ENCODE data around the gene MEOX2.

MEOX2 gene

GRCh38 chr7:15607529-15608210, 78.8 kb downstream of the MEOX2 start:
- DNase-seq, result no peak

GRCh38 chr7:15606561-15606960, 79.9 kb downstream of the MEOX2 start:
- no peak for DNase-seq

GRCh38 chr7:15604166-15604565, 82.3 kb downstream of the MEOX2 start:
- no peak for DNase-seq

GRCh38 chr7:15603124-15603523, 83.4 kb downstream of the MEOX2 start:
- no peak for DNase-seq

GRCh38 chr7:15602236-15602635, 84.2 kb downstream of the MEOX2 start:
- DNase-seq, result no peak

- DNase-seq, result no peak
These were observed 85.3 kb downstream of the MEOX2 start for GRCh38 chr7:15601175-15601574.

GRCh38 chr7:15600298-15600697, 86.2 kb downstream of the MEOX2 start:
- DNase-seq, result no peak

GRCh38 chr7:15594461-15594860, 92.0 kb downstream of the MEOX2 start:
- no peak for DNase-seq

- no peak for DNase-seq
These were observed 93.1 kb downstream of the MEOX2 start for GRCh38 chr7:15593382-15593781.

- no peak for DNase-seq
These were observed 100.2 kb downstream of the MEOX2 start for GRCh38 chr7:15586266-15586665.

GRCh38 chr7:15584575-15584974, 101.9 kb downstream of the MEOX2 start:
- no peak for DNase-seq

- no peak for DNase-seq
These were observed 103.7 kb downstream of the MEOX2 start for GRCh38 chr7:15582773-15583172.

- DNase-seq, result no peak
These were observed 105.0 kb downstream of the MEOX2 start for GRCh38 chr7:15581352-15581951.

GRCh38 chr7:15580604-15581351, 105.7 kb downstream of the MEOX2 start:
- DNase-seq, result no peak

GRCh38 chr7:15577600-15577999, 108.9 kb downstream of the MEOX2 start:
- no peak for DNase-seq

GRCh38 chr7:15571301-15571878, 115.1 kb downstream of the MEOX2 start:
- no peak for DNase-seq

- no peak for DNase-seq
These were observed 118.8 kb downstream of the MEOX2 start for GRCh38 chr7:15567652-15568051.

- no peak for DNase-seq
These were observed 119.4 kb downstream of the MEOX2 start for GRCh38 chr7:15567036-15567435.

- no peak for DNase-seq
These were observed 120.0 kb downstream of the MEOX2 start for GRCh38 chr7:15566476-15566875.

- no peak for DNase-seq
These were observed 124.6 kb downstream of the MEOX2 start, which contains the start of gene AGMO for GRCh38 chr7:15561835-15562234. AGMO (minus strand) TSS chr7:15562015.

All from activated CD4-positive, alpha-beta T cell treated with anti-CD3 and anti-CD28 coated beads, Interleukin-2, amount 50 U/mL, for 48 hours (primary cell).